ENCODE results near the gene C3orf18.

Gene C3orf18

GRCh38 chr3:50509715-50510114, 57.8 kb downstream of the C3orf18 start:
- TF ChIP-seq CTCF (IDR thresholded peaks at IDR 0.05): no peak

GRCh38 chr3:50508821-50509220, 58.7 kb downstream of the C3orf18 start:
- TF ChIP-seq CTCF (IDR thresholded peaks at IDR 0.05): no peak

Data from LNCAP (cell line).